ENCODE data around the gene APOL1. TPM values are rescaled to one million over a fixed set of nuclear protein-coding genes. Genes with fewer than 3 reads are reported as not detected.
A peak's percentile ranks its signal among the peaks of the same experiment; 100 is the strongest.

The APOL1 gene
- total and polyA plus RNA-seq, 10 of the 15 experiments (the other 5 are each of a cell fraction or from before 2014, with no cell fraction given): 9.0 to 42.0 (median 17.6) TPM

DNA sequence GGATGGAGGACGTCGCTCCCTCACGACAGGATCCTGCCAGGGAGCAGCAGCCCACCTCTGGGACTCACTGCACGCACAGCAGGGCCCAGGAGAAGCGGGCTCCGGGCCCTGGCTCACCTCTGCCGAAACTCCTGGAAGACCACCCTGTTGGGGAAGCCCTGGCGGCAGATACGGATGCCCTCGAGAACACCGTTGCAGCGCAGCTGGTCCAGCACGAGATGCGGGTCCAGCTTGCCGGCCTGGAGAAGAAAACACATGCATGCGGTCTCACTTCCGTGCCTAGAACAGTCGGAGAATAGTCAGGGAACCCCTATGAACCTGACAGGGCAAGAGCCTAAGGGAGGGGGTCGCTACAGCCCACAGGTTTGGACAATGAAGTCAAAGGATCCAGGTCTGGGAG is 52.9 kb downstream of the APOL1 start:
- FAIRE-seq (no peak), ATAC-seq (no peak), DNase-seq (ENCODE audit: low read depth, low spot score) (no peak)
- Histone ChIP-seq H3K4me2 (ENCODE audit: control insufficient read depth, insufficient read depth) (no peak overlapping the region), H3K9me3 (replicated peaks; ENCODE audit: control insufficient read depth, insufficient read depth, low read length) (no peaks in the 10 kb centered on the region), H3K4me1 (ENCODE audit: control insufficient read depth, insufficient read depth, low read length) (no peaks in the 10 kb centered on the region), H3K79me2 (ENCODE audit: control insufficient read depth, insufficient read depth, low read length) (no peaks in the 10 kb centered on the region), H2AFZ (ENCODE audit: control insufficient read depth, low read depth, low read length) (no peak overlapping the region), H3K27ac (ENCODE audit: control insufficient read depth, insufficient read depth) (no peak overlapping the region), H3K36me3 (ENCODE audit: control insufficient read depth in 2 of 2, insufficient read depth in 2 of 2, low read length in 1 of 2) (peaks cover 31 to 72% of the 10 kb centered on the region in 2 experiments), H4K20me1 (ENCODE audit: control insufficient read depth, insufficient read depth) (no peaks in the 10 kb centered on the region), H3K9ac (ENCODE audit: control insufficient read depth, insufficient read depth, low read length) (no peak overlapping the region), H3K4me3 (no peak overlapping the region), H3K27me3 (replicated peaks in 1 of 2; ENCODE audit: control insufficient read depth in 2 of 2, insufficient read depth in 2 of 2, low read length in 1 of 2) (no peaks in the 10 kb centered on the region)
- ChIA-PET SMC1A (ENCODE audit: uncharacterized antibody, unreplicated experiment) (interaction anchor here (0.7 kb wide), 1 partner anchor 104 kb away, joined by 3 read pairs; the partner anchor contains the start of gene APOL4), CTCF (interaction anchor here (0.6 to 1.7 kb wide), 2 partner anchors 91 to 163 kb away, joined by 3 to 7 read pairs; no protein-coding TSS in a partner anchor), POLR2A (no interaction called here), RAD21 (ENCODE audit: unreplicated experiment) (interaction anchor here (9.7 kb wide), 1 partner anchor 164 kb away, joined by 107 read pairs; no protein-coding TSS in a partner anchor)
- in situ Hi-C loops (cut with MboI): loop anchor here (5.0 kb wide), 1 partner anchor 161 kb away; no protein-coding TSS in a partner anchor
- intact Hi-C loops (cut with micrococcal nuclease; ENCODE audit: unreplicated experiment): no loop called here
- WGBS (ENCODE audit: insufficient coverage, insufficient replicate concordance, low lambda C conversion rate, missing lambda C conversion rate): 90% methylated on average over 19 of the region's 19 CpGs
- TF ChIP-seq HDGF (IDR thresholded peaks at IDR 0.05) (no peak), POLR2A (IDR thresholded peaks at IDR 0.05; ENCODE audit: low read depth, low read length) (peak; percentile 35; the same call in 1 of the 2 replicates)
- BruUV-seq (replicated peaks): no TSS peak

GRCh38 chr22:36306227-36306626 is 53.3 kb downstream of the APOL1 start:
- H3K4me2 ChIP-seq (ENCODE audit: control insufficient read depth, insufficient read depth): no peak overlapping the region
- RAD21 ChIA-PET (ENCODE audit: unreplicated experiment): no interaction called here
- no peak for DNase-seq (ENCODE audit: low read depth, low spot score)
- POLR2A ChIA-PET: no interaction called here
- ATAC-seq: no peak
- in situ Hi-C loops (cut with MboI) (loop anchor here (5.0 kb wide), 1 partner anchor 161 kb away; no protein-coding TSS in a partner anchor), intact Hi-C loops (cut with micrococcal nuclease; ENCODE audit: unreplicated experiment) (no loop called here)
- SMC1A ChIA-PET (ENCODE audit: uncharacterized antibody, unreplicated experiment): interaction anchor here (0.7 to 0.9 kb wide), 2 partner anchors 104 to 128 kb away, joined by 3 read pairs; partner anchors contain the start of gene APOL4
- TF ChIP-seq LARP7 (IDR thresholded peaks at IDR 0.05) (no peak), SREBF1 (IDR thresholded peaks at IDR 0.05; ENCODE audit: low read length) (no peak), CBFB (IDR thresholded peaks at IDR 0.05; ENCODE audit: low read depth) (no peak), YY1 (IDR thresholded peaks at IDR 0.05; ENCODE audit: low read depth, low read length) (no peak), EED (IDR thresholded peaks at IDR 0.05; ENCODE audit: low read depth) (no peak)
- TF ChIP-seq, protein P1, sequence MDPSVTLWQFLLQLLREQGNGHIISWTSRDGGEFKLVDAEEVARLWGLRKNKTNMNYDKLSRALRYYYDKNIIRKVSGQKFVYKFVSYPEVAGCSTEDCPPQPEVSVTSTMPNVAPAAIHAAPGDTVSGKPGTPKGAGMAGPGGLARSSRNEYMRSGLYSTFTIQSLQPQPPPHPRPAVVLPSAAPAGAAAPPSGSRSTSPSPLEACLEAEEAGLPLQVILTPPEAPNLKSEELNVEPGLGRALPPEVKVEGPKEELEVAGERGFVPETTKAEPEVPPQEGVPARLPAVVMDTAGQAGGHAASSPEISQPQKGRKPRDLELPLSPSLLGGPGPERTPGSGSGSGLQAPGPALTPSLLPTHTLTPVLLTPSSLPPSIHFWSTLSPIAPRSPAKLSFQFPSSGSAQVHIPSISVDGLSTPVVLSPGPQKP (IDR thresholded peaks at IDR 0.05; ENCODE audit: low read depth, low read length): no peak
- TF ChIP-seq, protein P2, sequence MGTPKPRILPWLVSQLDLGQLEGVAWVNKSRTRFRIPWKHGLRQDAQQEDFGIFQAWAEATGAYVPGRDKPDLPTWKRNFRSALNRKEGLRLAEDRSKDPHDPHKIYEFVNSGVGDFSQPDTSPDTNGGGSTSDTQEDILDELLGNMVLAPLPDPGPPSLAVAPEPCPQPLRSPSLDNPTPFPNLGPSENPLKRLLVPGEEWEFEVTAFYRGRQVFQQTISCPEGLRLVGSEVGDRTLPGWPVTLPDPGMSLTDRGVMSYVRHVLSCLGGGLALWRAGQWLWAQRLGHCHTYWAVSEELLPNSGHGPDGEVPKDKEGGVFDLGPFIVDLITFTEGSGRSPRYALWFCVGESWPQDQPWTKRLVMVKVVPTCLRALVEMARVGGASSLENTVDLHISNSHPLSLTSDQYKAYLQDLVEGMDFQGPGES (IDR thresholded peaks at IDR 0.05): no peak
- TF ChIP-seq, protein P3, sequence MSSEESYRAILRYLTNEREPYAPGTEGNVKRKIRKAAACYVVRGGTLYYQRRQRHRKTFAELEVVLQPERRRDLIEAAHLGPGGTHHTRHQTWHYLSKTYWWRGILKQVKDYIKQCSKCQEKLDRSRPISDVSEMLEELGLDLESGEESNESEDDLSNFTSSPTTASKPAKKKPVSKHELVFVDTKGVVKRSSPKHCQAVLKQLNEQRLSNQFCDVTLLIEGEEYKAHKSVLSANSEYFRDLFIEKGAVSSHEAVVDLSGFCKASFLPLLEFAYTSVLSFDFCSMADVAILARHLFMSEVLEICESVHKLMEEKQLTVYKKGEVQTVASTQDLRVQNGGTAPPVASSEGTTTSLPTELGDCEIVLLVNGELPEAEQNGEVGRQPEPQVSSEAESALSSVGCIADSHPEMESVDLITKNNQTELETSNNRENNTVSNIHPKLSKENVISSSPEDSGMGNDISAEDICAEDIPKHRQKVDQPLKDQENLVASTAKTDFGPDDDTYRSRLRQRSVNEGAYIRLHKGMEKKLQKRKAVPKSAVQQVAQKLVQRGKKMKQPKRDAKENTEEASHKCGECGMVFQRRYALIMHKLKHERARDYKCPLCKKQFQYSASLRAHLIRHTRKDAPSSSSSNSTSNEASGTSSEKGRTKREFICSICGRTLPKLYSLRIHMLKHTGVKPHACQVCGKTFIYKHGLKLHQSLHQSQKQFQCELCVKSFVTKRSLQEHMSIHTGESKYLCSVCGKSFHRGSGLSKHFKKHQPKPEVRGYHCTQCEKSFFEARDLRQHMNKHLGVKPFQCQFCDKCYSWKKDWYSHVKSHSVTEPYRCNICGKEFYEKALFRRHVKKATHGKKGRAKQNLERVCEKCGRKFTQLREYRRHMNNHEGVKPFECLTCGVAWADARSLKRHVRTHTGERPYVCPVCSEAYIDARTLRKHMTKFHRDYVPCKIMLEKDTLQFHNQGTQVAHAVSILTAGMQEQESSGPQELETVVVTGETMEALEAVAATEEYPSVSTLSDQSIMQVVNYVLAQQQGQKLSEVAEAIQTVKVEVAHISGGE (CRISPR knock-in tag; IDR thresholded peaks at IDR 0.05): no peak
- 86% methylated on average over 18 of the region's 18 CpGs for whole genome bisulfite sequencing (ENCODE audit: insufficient coverage, insufficient replicate concordance, low lambda C conversion rate, missing lambda C conversion rate)
- no peaks in the 10 kb centered on the region for H3K27me3 ChIP-seq (replicated peaks in 1 of 2; ENCODE audit: control insufficient read depth in 2 of 2, insufficient read depth in 2 of 2, low read length in 1 of 2)
- no peak overlapping the region for H3K9ac ChIP-seq (ENCODE audit: control insufficient read depth, insufficient read depth, low read length)
- no peak overlapping the region for H2AFZ ChIP-seq (ENCODE audit: control insufficient read depth, low read depth, low read length)
- H3K36me3 ChIP-seq (ENCODE audit: control insufficient read depth in 2 of 2, insufficient read depth in 2 of 2, low read length in 1 of 2): peaks cover 31 to 72% of the 10 kb centered on the region in 2 experiments
- no peaks in the 10 kb centered on the region for H3K9me3 ChIP-seq (replicated peaks; ENCODE audit: control insufficient read depth, insufficient read depth, low read length)
- FAIRE-seq: no peak
- no peaks in the 10 kb centered on the region for H3K79me2 ChIP-seq (ENCODE audit: control insufficient read depth, insufficient read depth, low read length)
- CTCF ChIA-PET: interaction anchor here (1.7 to 2.1 kb wide), 2 partner anchors 163 to 165 kb away, joined by 6 to 7 read pairs; no protein-coding TSS in a partner anchor
- BruUV-seq (replicated peaks): no TSS peak
- no peaks in the 10 kb centered on the region for H4K20me1 ChIP-seq (ENCODE audit: control insufficient read depth, insufficient read depth)
- H3K27ac ChIP-seq (ENCODE audit: control insufficient read depth, insufficient read depth): no peak overlapping the region
- H3K4me1 ChIP-seq (ENCODE audit: control insufficient read depth, insufficient read depth, low read length): no peaks in the 10 kb centered on the region
- H3K4me3 ChIP-seq: no peak overlapping the region
